ENCODE data around the gene MYO5B.

Gene MYO5B

DNA sequence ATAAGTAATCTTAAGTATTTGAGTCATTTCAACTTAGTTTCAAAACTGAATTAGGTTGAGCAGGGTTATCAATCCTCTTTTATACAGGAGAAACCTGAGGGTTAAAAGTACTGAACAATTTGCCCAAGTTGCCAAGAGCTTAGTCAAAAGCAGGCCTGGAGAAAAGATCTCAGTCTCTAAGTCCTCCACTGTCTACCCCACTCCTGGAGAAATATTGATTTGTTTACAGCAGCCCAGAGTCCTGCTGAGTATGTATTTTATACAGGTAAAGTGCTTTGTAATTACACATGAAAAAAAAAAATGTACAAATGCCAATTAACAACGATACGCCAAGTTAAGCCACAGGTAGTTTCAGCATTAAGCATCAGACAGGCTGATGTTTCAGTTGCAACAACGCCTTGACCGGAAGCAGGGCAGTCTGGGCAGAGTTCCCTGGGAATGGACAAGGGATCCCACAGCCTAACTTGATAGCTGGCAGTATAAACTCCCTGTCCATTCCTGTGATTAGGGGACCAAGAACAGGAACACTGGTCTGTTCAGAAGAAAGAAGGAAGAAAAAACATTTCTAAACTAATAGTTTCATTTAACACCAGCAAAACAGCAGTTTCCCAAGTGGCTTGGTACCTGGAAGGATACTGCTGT is 132.9 kb downstream of the MYO5B start:
- no peak for DNase-seq

GRCh38 chr18:50060822-50061221 is 134.1 kb downstream of the MYO5B start:
- no peak for DNase-seq

- no peak for DNase-seq
These were observed 136.2 kb downstream of the MYO5B start for GRCh38 chr18:50058731-50059130.

DNA sequence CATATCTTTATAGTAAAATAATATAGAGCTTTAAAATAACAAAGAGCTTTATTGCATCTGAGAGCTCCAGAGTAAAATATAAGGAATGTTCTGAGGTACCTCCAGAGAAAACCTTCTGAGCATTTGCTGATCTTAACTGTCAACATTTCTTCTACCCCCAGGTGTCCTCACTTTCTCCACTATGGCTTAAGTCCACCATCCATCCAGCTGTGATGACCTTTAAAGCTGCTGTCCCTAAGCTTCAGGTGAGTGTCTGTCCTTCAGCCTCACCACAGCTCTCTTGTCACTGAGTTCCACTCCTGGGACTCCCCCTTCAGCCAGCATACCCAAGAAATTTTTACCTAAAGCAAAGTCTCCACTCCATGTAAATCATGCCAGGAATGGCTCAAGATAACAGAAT is 137.9 kb downstream of the MYO5B start:
- DNase-seq: no peak

DNA sequence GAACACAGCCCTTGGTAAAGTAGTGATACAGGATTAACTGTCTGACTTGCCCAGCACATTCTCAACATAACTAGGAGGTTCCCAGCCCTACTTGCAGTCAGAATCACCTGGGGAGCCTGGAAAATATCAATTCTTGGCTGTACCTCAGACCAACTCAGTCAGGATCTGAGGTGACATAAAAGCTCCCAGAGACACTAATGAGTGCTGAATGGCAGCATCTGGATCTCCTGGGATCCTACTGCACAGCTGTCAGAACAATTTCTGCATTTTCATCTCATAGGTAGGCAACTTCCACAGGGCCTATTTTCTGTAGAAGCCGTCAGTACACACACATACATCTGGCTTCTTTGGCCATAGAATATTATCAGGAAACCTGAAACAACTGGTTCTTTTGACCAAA is 138.8 kb downstream of the MYO5B start:
- DNase-seq: no peak

- DNase-seq: no peak
These were observed 139.5 kb downstream of the MYO5B start for GRCh38 chr18:50055488-50055887.

GRCh38 chr18:50053111-50053510 is 141.8 kb downstream of the MYO5B start:
- DNase-seq: no peak

- DNase-seq: peak; percentile 1
These were observed 143.7 kb downstream of the MYO5B start for GRCh38 chr18:50051288-50051687.

- no peak for DNase-seq
These were observed 149.8 kb downstream of the MYO5B start for GRCh38 chr18:50045126-50045525.

- no peak for DNase-seq
These were observed 150.5 kb downstream of the MYO5B start for GRCh38 chr18:50044402-50044801.

- no peak for DNase-seq
These were observed 152.3 kb downstream of the MYO5B start for GRCh38 chr18:50042611-50043010.

GRCh38 chr18:50039746-50040145 is 155.2 kb downstream of the MYO5B start:
- no peak for DNase-seq

- peak; percentile 10 for DNase-seq
These were observed 156.5 kb downstream of the MYO5B start for GRCh38 chr18:50038448-50038847.

- DNase-seq: no peak
These were observed 160.9 kb downstream of the MYO5B start for GRCh38 chr18:50034029-50034428.

DNA sequence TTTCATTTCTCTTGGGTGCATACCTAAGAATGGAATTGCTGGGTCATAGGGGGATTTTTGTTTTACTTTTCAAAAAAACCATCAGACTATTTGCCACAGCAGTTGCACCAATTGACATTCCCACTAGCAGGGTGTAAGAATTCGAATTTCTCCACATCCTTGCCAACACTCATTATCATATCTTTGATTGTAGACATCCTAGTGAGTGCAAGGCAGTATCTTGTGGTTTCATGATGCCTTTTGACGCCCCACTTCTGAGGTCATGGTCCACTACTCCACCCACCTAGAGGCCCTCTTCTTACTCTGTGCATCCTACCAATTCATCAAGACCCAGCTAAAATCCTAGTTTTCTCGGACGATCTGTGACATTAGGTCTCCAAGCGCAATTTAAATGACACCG is 161.9 kb downstream of the MYO5B start:
- no peak for DNase-seq

GRCh38 chr18:50030146-50030545 is 164.8 kb downstream of the MYO5B start:
- no peak for DNase-seq

DNA sequence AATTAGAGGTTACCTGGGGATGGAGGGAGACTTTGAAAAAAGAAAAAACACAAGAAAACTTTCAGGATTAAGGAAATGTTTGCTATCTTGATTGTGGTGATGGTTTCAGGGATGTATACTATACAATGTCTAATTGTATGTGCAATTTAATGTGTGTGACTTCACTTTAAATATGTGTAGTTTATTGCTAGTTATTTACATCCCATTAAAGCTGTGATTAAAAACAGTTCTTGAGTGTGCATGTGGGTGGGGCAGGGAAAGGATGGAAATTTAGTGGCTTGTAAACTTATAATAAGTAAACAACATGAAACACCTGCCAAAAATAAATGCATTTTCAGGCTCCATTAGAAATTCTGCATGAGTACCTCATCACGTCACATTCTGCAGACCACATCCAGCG is 167.0 kb downstream of the MYO5B start:
- DNase-seq: no peak

DNA sequence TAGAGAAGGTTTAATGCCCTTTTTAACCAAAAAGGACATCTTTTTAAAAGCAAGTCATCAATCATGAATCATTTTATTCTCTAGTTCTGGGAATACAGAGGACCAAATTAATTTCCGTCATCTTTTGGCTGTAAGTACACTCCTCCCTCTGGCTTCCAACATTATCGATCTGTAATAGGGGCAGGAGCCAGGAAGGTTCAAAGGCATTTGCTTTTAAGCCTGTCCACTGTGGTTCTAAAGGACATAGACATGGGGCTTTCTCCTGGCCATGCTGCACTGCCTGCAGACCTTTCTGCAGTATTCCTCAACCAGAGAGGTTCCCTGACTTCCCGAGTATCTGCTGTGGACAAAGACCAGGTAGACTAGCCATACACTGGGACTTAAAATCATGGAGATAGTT is 170.5 kb downstream of the MYO5B start:
- no peak for DNase-seq

DNA sequence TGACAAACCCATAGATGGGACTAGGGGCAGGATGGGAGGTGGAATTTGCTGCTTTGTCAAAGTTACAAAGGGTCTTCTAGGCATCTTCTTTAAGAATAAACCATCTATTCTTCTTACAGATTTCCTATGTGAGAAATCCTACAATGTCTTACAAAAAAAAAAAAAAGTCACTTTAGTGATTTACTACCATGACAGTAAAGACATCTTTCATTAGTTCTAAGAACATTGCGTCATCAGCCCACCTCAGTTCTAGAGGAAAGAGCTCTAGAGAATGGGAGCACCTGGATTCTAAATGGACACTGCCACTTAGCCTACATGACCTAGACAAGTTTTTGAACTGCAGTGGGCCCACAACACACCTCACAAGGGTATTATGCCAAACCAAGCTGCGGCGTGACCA is 172.0 kb downstream of the MYO5B start:
- DNase-seq: no peak

DNA sequence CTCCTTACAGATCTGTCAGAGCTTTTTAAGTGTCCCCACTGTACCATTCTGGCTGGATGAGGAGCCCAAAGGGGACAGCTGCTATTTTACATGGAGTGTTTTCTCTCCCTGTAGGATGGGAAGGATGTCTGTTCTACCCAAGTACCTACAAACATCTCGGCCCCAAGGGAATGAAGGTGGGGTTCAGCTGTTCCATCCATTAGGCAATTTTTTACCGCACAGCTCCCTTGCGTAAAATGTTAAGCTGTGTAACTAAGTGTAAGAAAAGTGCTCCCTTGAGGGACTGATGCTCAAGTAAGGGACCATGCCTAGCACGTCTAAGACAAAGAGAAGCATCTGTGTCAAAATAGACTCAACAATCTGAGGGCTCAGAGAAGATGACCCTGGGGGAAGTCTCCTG is 180.3 kb downstream of the MYO5B start:
- no peak for DNase-seq

GRCh38 chr18:50013363-50014138 is 181.4 kb downstream of the MYO5B start:
- DNase-seq: peak; percentile 54

DNA sequence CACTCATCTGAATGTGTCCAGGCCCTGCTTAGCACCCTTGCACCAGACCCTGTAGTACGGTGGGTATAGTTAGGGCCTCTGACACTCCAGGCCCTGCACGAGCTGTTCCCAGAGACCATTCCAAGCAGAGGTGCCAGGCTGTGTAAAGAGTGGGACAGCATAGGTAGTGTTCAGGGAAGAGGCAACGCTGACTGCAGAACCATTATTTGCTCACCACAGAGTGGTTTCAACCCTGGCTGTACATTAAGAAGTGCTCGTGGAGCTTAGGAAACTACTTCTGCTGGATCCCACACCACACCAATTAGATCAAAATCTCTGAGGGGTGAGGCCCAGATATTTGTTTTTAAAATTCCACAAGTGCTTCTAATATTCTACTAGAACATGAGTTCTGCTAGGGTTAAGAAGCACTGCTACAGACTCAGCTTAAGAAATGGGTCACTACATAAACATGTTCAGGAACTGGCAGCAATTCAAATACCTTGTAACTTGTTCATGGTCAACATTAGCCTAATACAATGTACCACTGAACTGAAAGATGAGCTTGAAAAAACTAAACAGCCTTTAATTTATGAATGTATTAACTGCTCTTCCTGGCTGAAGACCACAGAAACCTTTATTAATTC is 183.0 kb downstream of the MYO5B start:
- DNase-seq: peak; percentile 85

GRCh38 chr18:50009773-50010335 is 185.1 kb downstream of the MYO5B start:
- DNase-seq: peak; percentile 47

- no peak for DNase-seq
These were observed 186.6 kb downstream of the MYO5B start for GRCh38 chr18:50008306-50008705.

Measured in EL (cell line).